A204.1 (cell line): Measurements from ENCODE around the gene OR51B4.

Experiments used
- FAIRE-seq: peaks from 2 replicates; lab custom pipeline; 2012; peaks lifted over from hg19 to GRCh38; lab: Jason Lieb, UNC

Gene OR51B4

DNA sequence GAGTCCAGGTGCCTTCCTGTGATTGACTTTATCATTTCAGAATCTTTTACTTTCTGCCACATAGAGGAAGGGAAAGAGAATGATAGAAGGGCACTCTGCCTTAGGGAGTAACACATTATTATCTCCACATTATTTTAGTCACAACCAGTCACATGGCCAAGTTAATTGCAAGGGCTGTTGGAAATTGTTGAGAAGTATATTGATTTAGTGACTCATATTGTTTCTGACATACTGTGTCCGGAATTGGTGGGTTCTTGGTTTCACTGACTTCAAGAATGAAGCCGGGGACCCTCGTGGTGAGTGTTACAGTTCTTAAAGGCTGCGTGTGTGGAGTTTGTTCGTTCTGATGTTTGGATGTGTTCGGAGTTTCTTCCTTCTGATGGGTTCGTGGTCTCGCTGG is 8.7 kb downstream of the OR51B4 start:
- FAIRE-seq = no peak

DNA sequence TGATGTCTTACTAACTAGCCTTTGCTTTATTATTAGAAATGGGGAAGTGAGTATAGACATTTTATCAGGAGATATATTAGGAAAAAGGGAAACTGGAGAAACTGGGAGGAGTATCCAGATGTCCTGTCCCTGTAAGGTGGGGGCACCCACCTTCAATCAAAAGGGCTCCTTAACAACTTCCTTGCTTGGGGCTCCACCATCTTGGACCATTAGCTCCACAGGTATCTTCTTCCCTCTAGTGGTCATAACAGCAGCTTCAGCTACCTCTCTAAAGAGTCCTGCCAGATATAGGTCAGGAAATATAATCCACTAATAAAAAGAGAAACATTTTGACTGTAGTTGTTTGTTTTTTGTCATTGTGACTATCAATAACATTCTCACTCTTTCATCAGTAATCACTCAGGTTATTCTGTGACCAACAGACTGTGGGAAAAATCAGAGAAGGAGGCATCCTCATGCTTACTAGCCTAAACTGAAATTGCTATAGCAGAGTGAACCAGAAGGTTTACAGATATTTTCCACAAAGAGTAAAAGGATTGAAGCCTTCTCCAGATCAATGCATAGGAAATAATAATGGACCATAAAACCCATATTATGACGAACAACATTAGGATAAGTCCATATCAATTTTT is 10.4 kb downstream of the OR51B4 start:
- FAIRE-seq = no peak

- no peak for FAIRE-seq
These were observed 11.6 kb downstream of the OR51B4 start for GRCh38 chr11:5290106-5290505.

GRCh38 chr11:5289696-5290095 is 12.1 kb downstream of the OR51B4 start:
- no peak for FAIRE-seq

GRCh38 chr11:5288906-5289550 is 12.7 kb downstream of the OR51B4 start:
- no peak for FAIRE-seq

GRCh38 chr11:5288108-5288905 is 13.4 kb downstream of the OR51B4 start:
- FAIRE-seq = no peak

GRCh38 chr11:5286901-5287300 is 14.8 kb downstream of the OR51B4 start:
- FAIRE-seq = no peak

GRCh38 chr11:5286351-5286750 is 15.4 kb downstream of the OR51B4 start:
- FAIRE-seq = no peak

GRCh38 chr11:5285703-5286340 is 15.9 kb downstream of the OR51B4 start:
- no peak for FAIRE-seq

DNA sequence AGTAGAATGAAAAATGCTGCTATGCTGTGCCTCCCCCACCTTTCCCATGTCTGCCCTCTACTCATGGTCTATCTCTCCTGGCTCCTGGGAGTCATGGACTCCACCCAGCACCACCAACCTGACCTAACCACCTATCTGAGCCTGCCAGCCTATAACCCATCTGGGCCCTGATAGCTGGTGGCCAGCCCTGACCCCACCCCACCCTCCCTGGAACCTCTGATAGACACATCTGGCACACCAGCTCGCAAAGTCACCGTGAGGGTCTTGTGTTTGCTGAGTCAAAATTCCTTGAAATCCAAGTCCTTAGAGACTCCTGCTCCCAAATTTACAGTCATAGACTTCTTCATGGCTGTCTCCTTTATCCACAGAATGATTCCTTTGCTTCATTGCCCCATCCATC is 17.1 kb downstream of the OR51B4 start:
- no peak for FAIRE-seq

GRCh38 chr11:5283882-5284281 is 17.9 kb downstream of the OR51B4 start:
- no peak for FAIRE-seq

DNA sequence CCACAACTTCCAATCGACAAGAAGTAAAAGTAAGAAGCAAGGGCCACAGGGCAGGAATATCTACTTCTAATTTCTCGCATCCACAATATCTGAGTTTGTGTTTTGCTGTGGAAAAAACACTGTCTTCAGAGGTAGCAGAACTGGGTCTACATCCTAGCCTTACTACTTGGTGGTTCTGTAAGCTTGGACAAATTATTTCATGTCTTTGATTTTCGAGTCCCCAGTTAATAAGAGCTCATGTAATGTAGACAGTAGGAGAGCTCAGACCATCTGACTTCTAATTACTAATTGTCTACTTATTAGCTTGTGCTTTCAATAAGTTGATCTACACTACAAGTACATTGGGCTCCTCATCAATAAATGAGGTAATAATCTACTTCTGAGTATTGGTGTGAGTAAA is 18.7 kb downstream of the OR51B4 start:
- no peak for FAIRE-seq

- no peak for FAIRE-seq
These were observed 19.1 kb downstream of the OR51B4 start for GRCh38 chr11:5282628-5283027.

DNA sequence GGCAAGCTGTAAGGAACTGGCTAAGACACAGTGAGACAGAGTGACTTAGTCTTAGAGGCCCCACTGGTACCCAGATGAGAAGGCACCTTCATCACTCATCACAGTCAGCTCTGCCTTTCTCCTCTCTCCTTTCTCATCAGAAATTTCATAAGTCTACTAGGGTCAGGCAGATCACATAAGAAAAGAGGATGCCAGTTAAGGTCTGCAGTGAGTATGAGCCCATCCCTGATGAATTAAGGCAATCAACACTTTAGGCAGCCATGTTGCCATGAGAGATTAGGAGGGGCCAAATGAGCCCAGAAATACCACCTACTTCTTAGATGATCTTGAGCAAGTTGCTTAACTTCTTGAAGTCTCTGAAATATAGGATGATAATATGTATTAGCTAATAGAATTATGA is 20.1 kb downstream of the OR51B4 start:
- FAIRE-seq = no peak

DNA sequence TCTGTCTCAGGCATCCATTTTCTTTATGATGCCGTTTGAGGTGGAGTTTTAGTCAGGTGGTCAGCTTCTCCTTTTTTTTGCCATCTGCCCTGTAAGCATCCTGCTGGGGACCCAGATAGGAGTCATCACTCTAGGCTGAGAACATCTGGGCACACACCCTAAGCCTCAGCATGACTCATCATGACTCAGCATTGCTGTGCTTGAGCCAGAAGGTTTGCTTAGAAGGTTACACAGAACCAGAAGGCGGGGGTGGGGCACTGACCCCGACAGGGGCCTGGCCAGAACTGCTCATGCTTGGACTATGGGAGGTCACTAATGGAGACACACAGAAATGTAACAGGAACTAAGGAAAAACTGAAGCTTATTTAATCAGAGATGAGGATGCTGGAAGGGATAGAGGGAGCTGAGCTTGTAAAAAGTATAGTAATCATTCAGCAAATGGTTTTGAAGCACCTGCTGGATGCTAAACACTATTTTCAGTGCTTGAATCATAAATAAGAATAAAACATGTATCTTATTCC is 21.1 kb downstream of the OR51B4 start:
- no peak for FAIRE-seq

GRCh38 chr11:5279471-5280090 is 22.2 kb downstream of the OR51B4 start:
- FAIRE-seq = no peak

DNA sequence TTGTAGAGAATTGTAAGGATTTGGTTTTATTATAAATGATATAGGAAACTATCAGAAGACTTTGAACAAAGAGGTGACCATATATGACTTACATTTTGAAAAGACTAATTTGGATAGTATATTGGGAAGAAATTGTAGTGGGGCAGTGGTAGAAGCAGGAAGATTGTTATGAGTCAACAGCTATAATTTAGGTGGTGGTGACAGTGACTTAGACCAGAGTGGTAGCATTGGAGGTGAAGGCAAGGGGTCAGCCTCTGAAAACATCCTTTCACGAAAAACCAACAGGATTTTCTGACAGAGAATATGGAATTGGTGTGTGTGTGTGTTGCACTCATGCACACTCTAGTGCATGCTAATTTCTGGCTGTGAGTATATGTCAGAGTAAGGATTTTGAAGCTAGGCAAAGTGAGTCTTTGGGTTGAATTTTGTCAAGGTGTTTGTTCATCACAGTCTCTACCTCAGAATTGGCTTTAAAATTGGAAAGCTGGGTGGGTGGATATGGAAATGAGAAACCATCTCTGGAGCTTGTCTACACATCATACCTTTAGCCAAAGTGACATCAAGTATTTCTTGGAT is 23.9 kb downstream of the OR51B4 start:
- no peak for FAIRE-seq

DNA sequence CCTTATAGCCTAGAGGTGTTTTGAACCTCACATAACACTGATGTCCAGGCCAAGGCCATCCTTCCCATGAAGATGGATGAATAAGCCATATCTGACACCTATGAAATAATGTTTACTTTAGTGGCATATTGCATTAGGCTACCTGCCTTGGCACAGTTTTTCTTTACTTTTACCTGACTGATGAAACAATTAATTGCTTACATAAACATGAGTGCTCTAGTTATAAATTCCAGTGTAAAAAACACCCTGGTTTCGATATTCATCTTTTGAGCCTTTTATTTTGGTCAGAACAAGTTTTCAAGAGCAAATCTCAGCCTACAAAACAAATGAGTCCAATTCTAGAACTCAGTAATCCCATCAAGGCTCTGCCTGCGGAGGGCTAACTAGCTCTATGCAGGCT is 25.0 kb downstream of the OR51B4 start:
- no peak for FAIRE-seq

DNA sequence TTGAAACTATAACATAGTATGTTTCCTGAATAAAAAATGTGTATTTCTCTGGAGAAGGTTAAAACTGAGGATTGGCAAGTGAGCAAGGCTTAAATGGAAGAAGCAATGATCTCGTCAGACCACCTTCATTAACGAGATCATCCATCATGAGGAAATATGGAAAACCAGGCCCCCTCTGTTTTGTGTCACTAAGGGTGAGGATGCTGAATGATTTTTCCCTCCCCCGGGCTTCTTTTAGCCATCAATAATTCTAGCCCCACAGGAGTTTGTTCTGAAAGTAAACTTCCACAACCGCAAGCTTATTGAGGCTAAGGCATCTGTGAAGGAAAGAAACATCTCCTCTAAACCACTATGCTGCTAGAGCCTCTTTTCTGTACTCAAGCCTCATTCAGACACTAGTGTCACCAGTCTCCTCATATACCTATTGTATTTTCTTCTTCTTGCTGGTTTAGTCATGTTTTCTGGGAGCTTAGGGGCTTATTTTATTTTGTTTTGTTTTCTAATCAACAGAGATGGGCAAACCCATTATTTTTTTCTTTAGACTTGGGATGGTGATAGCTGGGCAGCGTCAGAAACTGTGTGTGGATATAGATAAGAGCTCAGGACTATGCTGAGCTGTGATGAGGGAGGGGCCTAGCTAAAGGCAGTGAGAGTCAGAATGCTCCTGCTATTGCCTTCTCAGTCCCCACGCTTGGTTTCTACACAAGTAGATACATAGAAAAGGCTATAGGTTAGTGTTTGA is 26.2 kb downstream of the OR51B4 start:
- no peak for FAIRE-seq

DNA sequence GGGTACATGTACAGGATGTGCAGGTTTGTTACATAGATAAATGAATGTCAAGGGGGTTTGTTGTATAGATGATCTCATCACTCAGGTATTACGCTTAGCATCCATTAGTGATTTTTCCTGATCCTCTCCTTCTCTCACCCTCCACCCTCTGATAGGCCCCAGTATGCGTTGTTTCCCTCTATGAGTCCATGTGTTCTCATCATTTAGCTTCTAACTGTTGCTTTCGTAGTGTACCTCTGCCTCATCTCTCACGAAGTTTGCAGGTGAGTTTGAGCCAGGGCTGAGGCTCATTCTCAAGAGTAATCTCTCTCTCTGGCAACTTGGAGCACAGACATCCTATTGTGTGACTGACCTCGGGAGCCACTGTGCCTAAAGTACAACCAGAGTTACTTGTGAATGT is 27.4 kb downstream of the OR51B4 start:
- no peak for FAIRE-seq

DNA sequence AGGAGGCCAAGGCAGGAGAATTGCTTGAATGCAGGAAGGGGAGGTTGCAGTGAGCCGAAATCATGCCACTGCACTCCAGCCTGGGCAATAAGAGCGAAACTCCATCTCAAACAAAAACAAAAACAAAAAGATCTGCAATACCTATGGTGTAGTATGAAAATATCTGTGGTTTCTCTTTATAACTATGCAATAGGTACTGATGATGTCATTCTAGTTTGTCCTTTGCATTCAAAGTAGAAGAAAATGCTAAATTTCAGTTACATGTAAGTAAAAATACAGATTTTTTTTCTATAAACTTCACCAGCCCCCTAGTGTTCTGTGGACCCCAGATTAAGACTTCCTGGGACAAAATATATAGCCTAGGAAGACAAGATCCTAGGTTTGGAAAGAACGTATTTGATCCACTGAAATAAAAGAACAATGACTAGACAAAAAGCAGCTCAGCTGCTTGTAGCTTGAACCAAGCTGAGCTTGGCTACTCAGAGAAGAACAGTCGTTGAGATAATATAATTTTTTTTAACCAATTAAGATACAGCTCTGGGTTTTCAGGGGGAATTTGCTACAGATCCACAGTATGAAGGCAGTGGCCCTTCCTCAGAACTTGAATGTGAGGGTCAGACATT is 29.2 kb downstream of the OR51B4 start:
- FAIRE-seq = no peak
